Measurements from ENCODE around the gene SEC14L6. TPM values are rescaled to one million over a fixed set of nuclear protein-coding genes. Genes with fewer than 3 reads are reported as not detected.
"Not testable (repeated sequence)": the region's sequence is repeated elsewhere in the genome, so short reads cannot be mapped to it uniquely, and the experiment has no call there.

Gene SEC14L6
- total and polyA plus RNA-seq, 4 experiments from 2014 or later = not detected

- CTCF ChIA-PET (ENCODE audit: partially characterized antibody); H3K27me3 ChIP-seq (ENCODE audit: insufficient read depth, low read length); H3K9me3 Mint-ChIP-seq; H3K27ac ChIP-seq (ENCODE audit: low read depth, low read length); POLR2A ChIA-PET (ENCODE audit: partially characterized antibody); H3K9me3 ChIP-seq (ENCODE audit: control insufficient read depth in 1 of 2, low read length in 2 of 2); H3K4me1 ChIP-seq (ENCODE audit: insufficient read depth, low read length); H3K4me3 Mint-ChIP-seq; H3K27me3 Mint-ChIP-seq; H3K4me1 Mint-ChIP-seq; H3K4me3 ChIP-seq (ENCODE audit: low read length in 2 of 2); H3K36me3 Mint-ChIP-seq; DNase-seq; H3K27ac Mint-ChIP-seq; intact Hi-C loops (cut with micrococcal nuclease); H3K36me3 ChIP-seq (ENCODE audit: insufficient read depth, low read length): not testable (repeated sequence)
These were observed 14.2 kb upstream of the SEC14L6 start for GRCh38 chr22:30560643-30561202.

- H3K4me3 Mint-ChIP-seq = no peak overlapping the region
- no peaks in the 10 kb centered on the region for H3K4me1 ChIP-seq (ENCODE audit: insufficient read depth, low read length)
These were observed 13.3 kb upstream of the SEC14L6 start for GRCh38 chr22:30559889-30560288.

GRCh38 chr22:30557243-30557642, 10.7 kb upstream of the SEC14L6 start:
- H3K27me3 Mint-ChIP-seq = no peaks in the 10 kb centered on the region
- Histone ChIP-seq H3K4me3 (ENCODE audit: low read length in 2 of 2) (no peak overlapping the region), H3K9me3 (ENCODE audit: control insufficient read depth in 1 of 2, low read length in 2 of 2) (no peaks in the 10 kb centered on the region), H3K36me3 (ENCODE audit: insufficient read depth, low read length) (no peaks in the 10 kb centered on the region), H3K4me1 (ENCODE audit: insufficient read depth, low read length) (no peaks in the 10 kb centered on the region), H3K27me3 (ENCODE audit: insufficient read depth, low read length) (no peaks in the 10 kb centered on the region), H3K27ac (ENCODE audit: low read depth, low read length) (no peak overlapping the region)
- no peaks in the 10 kb centered on the region for H3K36me3 Mint-ChIP-seq
- H3K9me3 Mint-ChIP-seq = no peaks in the 10 kb centered on the region
- ChIA-PET CTCF (ENCODE audit: partially characterized antibody) (no interaction called here), POLR2A (ENCODE audit: partially characterized antibody) (no interaction called here)
- DNase-seq = no peak
- no peaks in the 10 kb centered on the region for H3K4me1 Mint-ChIP-seq
- intact Hi-C loops (cut with micrococcal nuclease) = no loop called here
- no peak overlapping the region for H3K4me3 Mint-ChIP-seq
- H3K27ac Mint-ChIP-seq = no peak overlapping the region

More at GRCh38 chr22:30559889-30560288, 13.3 kb upstream of the SEC14L6 start:
- Mint-ChIP-seq H3K9me3 (no peaks in the 10 kb centered on the region), H3K4me1 (no peaks in the 10 kb centered on the region), H3K27ac (no peak overlapping the region), H3K36me3 (no peaks in the 10 kb centered on the region), H3K27me3 (no peaks in the 10 kb centered on the region)
- intact Hi-C loops (cut with micrococcal nuclease) = no loop called here
- no peak for DNase-seq
- H3K27me3 ChIP-seq (ENCODE audit: insufficient read depth, low read length) = no peaks in the 10 kb centered on the region
- H3K27ac ChIP-seq (ENCODE audit: low read depth, low read length) = no peak overlapping the region
- POLR2A ChIA-PET (ENCODE audit: partially characterized antibody) = no interaction called here
- no peaks in the 10 kb centered on the region for H3K9me3 ChIP-seq (ENCODE audit: control insufficient read depth in 1 of 2, low read length in 2 of 2)
- CTCF ChIA-PET (ENCODE audit: partially characterized antibody) = no interaction called here
- no peak overlapping the region for H3K4me3 ChIP-seq (ENCODE audit: low read length in 2 of 2)
- no peaks in the 10 kb centered on the region for H3K36me3 ChIP-seq (ENCODE audit: insufficient read depth, low read length)

GRCh38 chr22:30556388-30556787, 9.8 kb upstream of the SEC14L6 start:
- Histone ChIP-seq H3K9me3 (ENCODE audit: control insufficient read depth in 1 of 2, low read length in 2 of 2) (no peaks in the 10 kb centered on the region), H3K4me1 (ENCODE audit: insufficient read depth, low read length) (no peaks in the 10 kb centered on the region), H3K27ac (ENCODE audit: low read depth, low read length) (no peak overlapping the region), H3K36me3 (ENCODE audit: insufficient read depth, low read length) (no peaks in the 10 kb centered on the region), H3K27me3 (ENCODE audit: insufficient read depth, low read length) (no peaks in the 10 kb centered on the region), H3K4me3 (ENCODE audit: low read length in 2 of 2) (no peak overlapping the region)
- Mint-ChIP-seq H3K36me3 (no peaks in the 10 kb centered on the region), H3K27me3 (no peaks in the 10 kb centered on the region), H3K4me3 (no peak overlapping the region), H3K4me1 (no peaks in the 10 kb centered on the region), H3K9me3 (no peaks in the 10 kb centered on the region), H3K27ac (no peak overlapping the region)
- ChIA-PET POLR2A (ENCODE audit: partially characterized antibody) (no interaction called here), CTCF (ENCODE audit: partially characterized antibody) (no interaction called here)
- DNase-seq = no peak
- intact Hi-C loops (cut with micrococcal nuclease) = no loop called here

GRCh38 chr22:30555282-30556210, 9.0 kb upstream of the SEC14L6 start:
- H3K9me3 Mint-ChIP-seq = no peaks in the 10 kb centered on the region
- Histone ChIP-seq H3K9me3 (ENCODE audit: control insufficient read depth in 1 of 2, low read length in 2 of 2) (no peaks in the 10 kb centered on the region), H3K36me3 (ENCODE audit: insufficient read depth, low read length) (no peaks in the 10 kb centered on the region), H3K27me3 (ENCODE audit: insufficient read depth, low read length) (no peaks in the 10 kb centered on the region), H3K27ac (ENCODE audit: low read depth, low read length) (no peak overlapping the region), H3K4me1 (ENCODE audit: insufficient read depth, low read length) (no peaks in the 10 kb centered on the region), H3K4me3 (ENCODE audit: low read length in 2 of 2) (no peak overlapping the region)
- no peak overlapping the region for H3K4me3 Mint-ChIP-seq
- H3K27me3 Mint-ChIP-seq = no peaks in the 10 kb centered on the region
- DNase-seq = no peak
- CTCF ChIA-PET (ENCODE audit: partially characterized antibody) = no interaction called here
- H3K27ac Mint-ChIP-seq = no peak overlapping the region
- POLR2A ChIA-PET (ENCODE audit: partially characterized antibody) = no interaction called here
- intact Hi-C loops (cut with micrococcal nuclease) = no loop called here
- H3K4me1 Mint-ChIP-seq = no peaks in the 10 kb centered on the region
- H3K36me3 Mint-ChIP-seq = no peaks in the 10 kb centered on the region

GRCh38 chr22:30553971-30554370, 7.4 kb upstream of the SEC14L6 start:
- peak overlapping the region in 1 of 7 donors; percentile 62 for H3K27ac Mint-ChIP-seq
- DNase-seq = no peak
- H3K4me3 ChIP-seq (ENCODE audit: low read length in 2 of 2) = no peak overlapping the region
- peaks cover 2% of the 10 kb centered on the region in 2 donors for H3K27me3 Mint-ChIP-seq
- H3K27me3 ChIP-seq (ENCODE audit: insufficient read depth, low read length) = no peaks in the 10 kb centered on the region
- intact Hi-C loops (cut with micrococcal nuclease) = no loop called here
- H3K27ac ChIP-seq (ENCODE audit: low read depth, low read length) = no peak overlapping the region
- H3K4me3 Mint-ChIP-seq = no peak overlapping the region
- no peaks in the 10 kb centered on the region for H3K9me3 ChIP-seq (ENCODE audit: control insufficient read depth in 1 of 2, low read length in 2 of 2)
- ChIA-PET CTCF (ENCODE audit: partially characterized antibody) (no interaction called here), POLR2A (ENCODE audit: partially characterized antibody) (no interaction called here)
- H3K4me1 Mint-ChIP-seq = no peaks in the 10 kb centered on the region
- H3K4me1 ChIP-seq (ENCODE audit: insufficient read depth, low read length) = no peaks in the 10 kb centered on the region
- no peaks in the 10 kb centered on the region for H3K36me3 Mint-ChIP-seq
- no peaks in the 10 kb centered on the region for H3K9me3 Mint-ChIP-seq
- H3K36me3 ChIP-seq (ENCODE audit: insufficient read depth, low read length) = no peaks in the 10 kb centered on the region

- H3K36me3 Mint-ChIP-seq = no peaks in the 10 kb centered on the region
- no peak overlapping the region for H3K27ac Mint-ChIP-seq
- CTCF ChIA-PET (ENCODE audit: partially characterized antibody) = no interaction called here
- Histone ChIP-seq H3K36me3 (ENCODE audit: insufficient read depth, low read length) (no peaks in the 10 kb centered on the region), H3K27ac (ENCODE audit: low read depth, low read length) (no peak overlapping the region), H3K4me1 (ENCODE audit: insufficient read depth, low read length) (no peaks in the 10 kb centered on the region), H3K27me3 (ENCODE audit: insufficient read depth, low read length) (no peaks in the 10 kb centered on the region), H3K4me3 (ENCODE audit: low read length in 2 of 2) (no peak overlapping the region), H3K9me3 (ENCODE audit: control insufficient read depth in 1 of 2, low read length in 2 of 2) (no peaks in the 10 kb centered on the region)
- DNase-seq = no peak
- peaks cover 3 to 6% of the 10 kb centered on the region in 2 donors for H3K27me3 Mint-ChIP-seq
- no peaks in the 10 kb centered on the region for H3K9me3 Mint-ChIP-seq
- intact Hi-C loops (cut with micrococcal nuclease) = no loop called here
- POLR2A ChIA-PET (ENCODE audit: partially characterized antibody) = no interaction called here
- H3K4me3 Mint-ChIP-seq = no peak overlapping the region
- no peaks in the 10 kb centered on the region for H3K4me1 Mint-ChIP-seq
These were observed 6.2 kb upstream of the SEC14L6 start for GRCh38 chr22:30552719-30553118.
